BJ (cell line): Measurements from ENCODE around the gene DEDD2. TPM values are rescaled to one million over a fixed set of nuclear protein-coding genes. Genes with fewer than 3 reads are reported as not detected.

Experiments
- CTCF ChIA-PET: fragments of 350-600 bp; formaldehyde crosslinking; extraction: SDS; loops from one replicate; lab custom pipeline; 2021; ENCODE audit warnings: antibody characterized with exemption, inconsistent platforms; lab: Yijun Ruan, JAX
- POLR2A ChIA-PET: fragments of 300-600 bp; sonication (Branson Sonifier 250); formaldehyde crosslinking; extraction: SDS; loops from one replicate; lab custom pipeline; 2021; ENCODE audit warnings: antibody characterized with exemption; lab: Charles Lee
- DNase-seq: peaks from one replicate; pipeline ENCODE4 v3.0.0-alpha.2; 2011; ENCODE audit warnings: low read depth
- H3K27me3 ChIP-seq: 2 replicates; pipeline ENCODE4 v1.6.0; 2011; ENCODE audit warnings: low read length; ENCODE audit not compliant: control insufficient read depth, insufficient read depth
- H3K36me3 ChIP-seq: 2 replicates; pipeline ENCODE4 v1.5.1; 2011; ENCODE audit warnings: low read length; ENCODE audit not compliant: control insufficient read depth, insufficient read depth
- H3K4me3 ChIP-seq: 2 replicates; pipeline ENCODE4 v1.5.1; 2011; ENCODE audit warnings: low read depth, mild to moderate bottlenecking, control low read depth, low read length
- CTCF ChIP-seq: IDR thresholded peaks from 2 replicates; pipeline ENCODE4 v1.5.1; 2011; ENCODE audit warnings: low read depth, mild to moderate bottlenecking, control low read depth, inconsistent platforms, low read length, moderate library complexity; ENCODE audit not compliant: insufficient read depth
- polyA plus RNA-seq: library from polyadenylated mRNA; depleted of rRNA; stranded (reverse); fragments of >200 nt; gene quantifications from 2 replicates; pipeline ENCODE4 v1.2.3, GENCODE V29; 2011; rRNA removed

Gene DEDD2
- polyA plus RNA-seq, 1 experiment = 30.4 TPM

- CTCF ChIA-PET = no interaction called here
Measured at GRCh38 chr19:42150911-42151361, 66.5 kb downstream of the DEDD2 start.

GRCh38 chr19:42150364-42150763 lies 67.1 kb downstream of the DEDD2 start:
- peaks cover 57% of the 10 kb centered on the region for H3K27me3 ChIP-seq
- POLR2A ChIA-PET = no interaction called here
- no peak overlapping the region for H3K4me3 ChIP-seq
- no peak for TF ChIP-seq CTCF
- DNase-seq = no peak
- CTCF ChIA-PET = no interaction called here
- no peaks in the 10 kb centered on the region for H3K36me3 ChIP-seq

More at GRCh38 chr19:42150911-42151361, 66.5 kb downstream of the DEDD2 start:
- H3K27me3 ChIP-seq = peaks cover 62% of the 10 kb centered on the region
- no peaks in the 10 kb centered on the region for H3K36me3 ChIP-seq
- TF ChIP-seq CTCF = no peak
- H3K4me3 ChIP-seq = no peak overlapping the region
- POLR2A ChIA-PET = no interaction called here
- no peak for DNase-seq

GRCh38 chr19:42149447-42150202 lies 67.9 kb downstream of the DEDD2 start:
- peaks cover 49% of the 10 kb centered on the region for H3K27me3 ChIP-seq
- no peak for TF ChIP-seq CTCF
- CTCF ChIA-PET = no interaction called here
- H3K36me3 ChIP-seq = no peaks in the 10 kb centered on the region
- POLR2A ChIA-PET = interaction anchor here (0.6 kb wide), 1 partner anchor 16 kb away, joined by 21 read pairs; no protein-coding TSS in a partner anchor
- no peak for DNase-seq
- H3K4me3 ChIP-seq = no peak overlapping the region

Other genes starting within 250 kb of the DEDD2 start
- 0.11 and 0.32 TPM in 2 replicates for gene ATP1A3, start 223.4 kb downstream of the DEDD2 start, polyA plus RNA-seq
- 0.06 and 0.10 TPM in 2 replicates for gene GRIK5, start 147.5 kb downstream of the DEDD2 start, polyA plus RNA-seq
- gene ZNF574, start 141.5 kb downstream of the DEDD2 start, polyA plus RNA-seq = 5.6 and 10.4 TPM in 2 replicates
- gene POU2F2, start 85.2 kb downstream of the DEDD2 start, polyA plus RNA-seq = 1.8 and 2.2 TPM in 2 replicates
- 4.8 and 5.9 TPM in 2 replicates for gene ZNF526, start 2.6 kb upstream of the DEDD2 start, polyA plus RNA-seq
- 27.7 and 36.1 TPM in 2 replicates for gene GSK3A, start 24.9 kb upstream of the DEDD2 start, polyA plus RNA-seq
- gene ERF, start 37.5 kb upstream of the DEDD2 start, polyA plus RNA-seq = 47.4 and 51.4 TPM in 2 replicates
- 3.5 and 7.0 TPM in 2 replicates for gene CIC, start 51.6 kb upstream of the DEDD2 start, polyA plus RNA-seq
- 0.43 and 0.93 TPM in 2 replicates for gene PRR19, start 84.5 kb upstream of the DEDD2 start, polyA plus RNA-seq
- 24.7 and 35.7 TPM in 2 replicates for gene PAFAH1B3, start 84.9 kb upstream of the DEDD2 start, polyA plus RNA-seq
- 0.07 TPM in 1 of 2 replicates, not detected in the other for gene TMEM145, start 95.6 kb upstream of the DEDD2 start, polyA plus RNA-seq
- 6.8 and 9.6 TPM in 2 replicates for gene MEGF8, start 108.0 kb upstream of the DEDD2 start, polyA plus RNA-seq
- 0.38 and 0.78 TPM in 2 replicates for gene CNFN, start 172.6 kb upstream of the DEDD2 start, polyA plus RNA-seq
- 1.9 and 3.3 TPM in 2 replicates for gene LIPE, start 209.7 kb upstream of the DEDD2 start, polyA plus RNA-seq
- not detected in 2 replicates for gene CXCL17, start 225.3 kb upstream of the DEDD2 start, polyA plus RNA-seq